HG02885 (cell line): ENCODE data around the gene CCN2.

Experiments used
- ATAC-seq: cut with Tn5 transposase; IDR thresholded peaks from one replicate; pipeline ENCODE4 v1.9.1; 2021; ENCODE audit warnings: mild to moderate bottlenecking; ENCODE audit not compliant: unreplicated experiment, poor library complexity

The CCN2 gene, protein sequence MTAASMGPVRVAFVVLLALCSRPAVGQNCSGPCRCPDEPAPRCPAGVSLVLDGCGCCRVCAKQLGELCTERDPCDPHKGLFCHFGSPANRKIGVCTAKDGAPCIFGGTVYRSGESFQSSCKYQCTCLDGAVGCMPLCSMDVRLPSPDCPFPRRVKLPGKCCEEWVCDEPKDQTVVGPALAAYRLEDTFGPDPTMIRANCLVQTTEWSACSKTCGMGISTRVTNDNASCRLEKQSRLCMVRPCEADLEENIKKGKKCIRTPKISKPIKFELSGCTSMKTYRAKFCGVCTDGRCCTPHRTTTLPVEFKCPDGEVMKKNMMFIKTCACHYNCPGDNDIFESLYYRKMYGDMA

DNA sequence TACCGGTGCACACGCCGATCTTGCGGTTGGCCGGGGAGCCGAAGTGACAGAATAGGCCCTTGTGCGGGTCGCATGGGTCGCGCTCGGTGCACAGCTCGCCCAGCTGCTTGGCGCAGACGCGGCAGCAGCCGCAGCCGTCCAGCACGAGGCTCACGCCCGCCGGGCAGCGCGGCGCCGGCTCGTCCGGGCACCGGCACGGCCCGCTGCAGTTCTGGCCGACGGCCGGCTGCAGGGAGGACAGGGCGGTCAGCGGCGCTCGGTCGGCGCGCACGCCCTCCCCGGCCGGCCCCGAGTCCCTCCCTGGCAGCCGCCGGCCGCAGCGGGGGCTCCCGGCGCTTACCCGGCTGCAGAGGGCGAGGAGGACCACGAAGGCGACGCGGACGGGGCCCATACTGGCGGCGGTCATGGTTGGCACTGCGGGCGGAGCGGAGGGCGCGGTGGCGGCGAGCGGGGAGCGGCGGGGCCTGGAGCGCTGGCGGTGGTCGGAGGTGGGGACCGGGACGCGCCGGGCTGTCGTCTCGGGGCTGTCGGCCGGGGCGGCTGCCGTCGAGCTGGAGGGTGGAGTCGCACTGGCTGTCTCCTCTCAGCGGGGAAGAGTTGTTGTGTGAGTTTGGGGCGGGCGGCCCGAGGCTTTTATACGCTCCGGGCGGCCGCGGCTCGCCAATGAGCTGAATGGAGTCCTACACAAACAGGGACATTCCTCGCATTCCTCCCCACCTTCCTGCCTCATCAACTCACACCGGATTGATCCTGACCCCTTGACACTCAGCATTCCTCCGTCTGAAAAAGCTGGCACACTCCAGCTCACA is at the start of gene CCN2:
Gene CCN2, minus strand, starts transcription at position 606 of the 809 bp plus-strand sequence. Its CDS starts 200 bp downstream, at position 406.
- ATAC-seq: no peak

DNA sequence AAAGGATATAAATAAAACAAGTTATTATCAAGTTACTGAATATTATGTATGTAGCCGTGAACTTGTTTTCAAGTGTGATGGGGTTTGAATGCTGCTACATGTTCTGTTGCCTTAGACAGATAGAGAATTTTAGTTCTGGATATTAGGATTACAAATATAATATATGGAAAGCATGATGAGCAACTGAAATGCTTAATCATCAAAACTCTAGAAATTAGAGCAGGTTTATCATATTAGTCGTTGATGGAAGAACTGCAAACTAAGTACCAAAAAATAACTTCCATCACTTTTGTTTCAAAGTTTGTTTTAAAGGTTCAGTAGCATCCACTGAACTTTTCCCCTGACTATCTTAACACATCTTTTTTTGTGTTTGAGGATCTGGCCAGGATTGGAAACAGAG is 49.1 kb upstream of the CCN2 start:
- no peak for ATAC-seq

DNA sequence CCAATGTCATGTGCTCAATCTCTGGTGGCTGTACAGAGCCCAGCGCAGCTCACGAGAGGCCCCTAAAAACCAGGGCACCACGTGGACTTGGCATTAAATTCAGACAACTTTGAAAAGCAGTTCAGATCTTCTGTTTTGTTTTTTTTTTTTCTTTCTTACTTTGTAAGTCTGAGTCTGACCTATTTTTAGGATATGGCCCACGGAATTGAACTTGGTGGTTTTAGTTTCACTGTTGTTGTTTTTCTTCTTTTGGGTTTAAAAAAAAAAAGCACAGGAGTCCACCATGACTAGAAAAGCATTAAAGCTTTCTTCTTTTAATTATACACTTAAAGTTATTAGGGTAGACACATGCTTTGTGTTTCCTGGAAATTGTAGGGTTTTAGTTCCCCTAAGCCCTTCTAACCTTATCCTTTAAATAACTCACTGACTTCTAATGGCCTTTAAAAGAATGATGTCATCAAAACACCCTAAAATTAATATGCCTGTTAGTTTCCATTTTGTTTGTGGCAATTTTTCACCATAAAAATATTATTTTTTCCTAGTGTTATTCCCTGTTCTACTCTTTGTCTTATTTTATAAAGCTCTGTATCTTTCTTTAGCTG is 48.5 kb upstream of the CCN2 start:
- no peak for ATAC-seq

DNA sequence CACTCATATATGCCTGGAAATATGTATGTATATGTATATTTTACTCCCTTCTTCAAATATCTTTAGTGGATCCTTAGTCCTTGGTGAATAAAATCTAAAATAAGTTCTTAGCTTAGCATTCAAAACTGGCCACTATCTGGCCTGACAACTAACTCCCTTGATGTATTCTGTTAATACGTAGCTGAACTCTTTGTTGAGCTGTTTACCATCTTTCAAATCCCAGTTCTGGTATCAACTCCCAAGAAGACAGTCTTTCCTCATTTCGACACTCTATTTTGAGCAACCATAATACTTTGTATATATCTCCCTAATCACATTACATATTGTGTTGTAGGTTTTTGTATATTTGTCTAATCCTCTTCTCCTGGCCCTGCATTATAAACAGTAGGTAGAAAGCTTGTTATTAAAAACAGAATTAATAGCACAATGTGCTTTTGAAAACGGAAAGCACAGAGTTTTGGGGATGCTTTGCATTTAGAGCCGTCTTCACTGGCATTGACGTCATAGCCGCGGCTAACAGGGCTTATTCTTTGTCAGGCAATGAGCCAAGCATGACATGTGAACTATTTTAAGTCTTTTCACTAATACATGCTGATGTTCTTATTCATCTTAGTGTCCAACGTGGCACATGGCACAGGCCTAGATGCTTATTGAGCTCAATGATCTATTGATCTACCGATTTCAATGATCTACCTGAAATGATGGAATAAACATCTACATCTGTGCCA is 47.2 kb upstream of the CCN2 start:
- no peak for ATAC-seq

DNA sequence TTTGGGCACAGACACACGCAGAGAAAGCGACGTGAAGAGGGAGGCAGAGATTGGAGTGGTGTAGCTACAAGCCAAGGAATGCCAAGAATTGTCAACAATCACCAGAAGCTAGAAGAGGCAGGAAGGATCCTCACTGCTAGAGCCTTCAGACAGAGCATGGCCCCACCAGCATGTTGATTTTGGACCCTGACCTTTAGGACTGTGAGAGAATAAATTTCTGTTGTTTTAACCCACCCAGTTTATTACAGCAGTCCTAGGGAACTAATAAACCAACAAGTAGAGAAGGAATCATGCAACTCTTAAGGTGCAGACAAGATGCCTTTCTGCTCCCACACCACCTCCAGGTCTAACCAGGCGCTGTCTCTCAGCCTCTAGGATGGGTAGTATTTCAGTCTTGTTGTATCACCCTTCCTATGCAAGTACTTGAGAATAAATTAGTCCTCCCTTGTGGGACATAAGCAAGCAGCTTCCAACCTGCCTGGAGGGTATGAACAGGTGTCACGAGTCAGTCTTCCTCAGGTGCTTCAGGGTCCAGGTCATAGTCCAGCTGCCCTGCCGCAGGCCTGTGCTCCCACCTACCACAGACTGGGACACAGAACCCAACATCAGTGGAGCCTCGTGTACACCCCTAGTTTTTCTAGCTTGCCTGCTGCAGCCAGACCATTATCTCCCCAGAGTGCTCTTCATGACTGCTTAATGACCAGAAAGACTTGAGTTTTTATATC is 46.4 kb upstream of the CCN2 start:
- ATAC-seq: no peak

DNA sequence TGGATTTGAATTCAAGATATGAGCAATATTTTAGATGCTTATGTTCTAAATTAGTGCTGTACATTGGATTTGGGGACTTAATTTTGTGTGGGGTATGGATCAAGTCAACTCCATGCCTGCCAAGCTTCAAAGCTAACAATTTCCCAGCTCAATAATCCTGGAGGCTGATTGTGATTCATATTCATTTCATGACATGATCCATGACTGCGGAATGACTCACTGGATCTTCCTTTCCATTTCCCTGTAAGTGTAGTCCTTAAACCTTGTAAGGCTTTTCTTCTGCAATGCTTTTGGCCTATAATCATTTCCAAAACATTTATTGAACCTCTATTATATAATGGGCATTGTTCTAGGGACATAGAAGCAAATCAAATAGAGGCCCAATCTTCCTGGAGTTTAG is 44.7 kb upstream of the CCN2 start:
- no peak for ATAC-seq

DNA sequence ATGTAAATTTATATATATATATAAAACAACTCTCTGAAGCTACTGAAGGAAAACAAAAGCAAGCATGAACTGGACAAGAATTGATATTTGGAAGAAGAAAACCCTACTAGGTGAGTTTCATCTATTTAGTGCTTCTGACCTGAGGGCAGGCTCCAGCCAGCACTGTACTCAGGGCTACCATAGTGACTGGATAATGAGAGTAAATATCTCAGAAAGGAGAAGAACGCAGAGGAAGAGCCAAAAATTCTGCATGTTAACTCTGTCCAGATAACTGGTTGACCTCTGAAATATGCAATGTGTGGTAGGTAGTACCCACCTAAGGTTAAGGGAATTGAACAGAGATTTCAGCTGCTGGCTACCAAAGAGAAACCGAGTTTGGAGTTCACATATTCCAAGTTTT is 41.4 kb upstream of the CCN2 start:
- no peak for ATAC-seq

DNA sequence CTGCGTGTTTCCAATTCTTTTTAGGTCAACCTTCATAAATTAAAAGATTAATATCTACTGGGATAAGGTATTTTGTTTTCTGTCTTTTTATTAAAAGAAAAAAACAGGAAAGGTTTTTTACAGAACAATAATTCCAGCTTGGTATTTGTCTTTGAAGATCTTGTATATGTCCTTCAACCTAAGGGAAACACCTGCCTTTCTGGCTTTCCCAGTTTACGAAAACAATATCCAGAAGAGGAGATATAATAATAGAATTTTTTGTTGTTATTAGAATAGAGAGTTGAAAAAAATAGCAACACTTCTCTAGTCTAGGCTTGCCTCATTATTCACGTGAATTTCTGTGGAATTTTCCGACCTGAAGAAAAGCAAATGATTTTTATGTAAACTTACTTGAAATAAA is 37.9 kb upstream of the CCN2 start:
- no peak for ATAC-seq

DNA sequence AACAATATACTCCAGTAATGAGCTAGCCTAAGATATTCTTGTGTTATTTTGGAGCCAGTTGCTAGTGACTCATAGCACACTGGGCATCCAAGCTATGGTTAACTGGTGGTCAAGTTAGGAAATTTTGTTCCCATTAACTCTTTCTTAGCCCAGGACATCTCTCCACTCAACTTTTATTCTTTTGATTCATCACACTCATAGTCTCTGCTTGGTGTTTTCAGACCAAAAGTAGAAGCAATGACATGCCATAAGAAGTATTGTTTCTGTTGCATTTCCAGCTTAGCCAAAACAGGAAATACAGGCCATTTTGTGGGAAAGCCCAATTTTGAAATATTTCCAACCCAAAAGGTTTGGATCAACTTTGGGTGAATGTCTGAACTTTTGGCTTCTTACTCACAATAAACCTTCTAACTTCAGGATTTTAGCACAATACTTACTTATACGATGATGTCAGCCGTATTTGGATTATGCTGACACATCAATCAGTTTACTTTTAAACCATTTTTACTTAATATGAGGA is 31.6 kb upstream of the CCN2 start:
- ATAC-seq: no peak

DNA sequence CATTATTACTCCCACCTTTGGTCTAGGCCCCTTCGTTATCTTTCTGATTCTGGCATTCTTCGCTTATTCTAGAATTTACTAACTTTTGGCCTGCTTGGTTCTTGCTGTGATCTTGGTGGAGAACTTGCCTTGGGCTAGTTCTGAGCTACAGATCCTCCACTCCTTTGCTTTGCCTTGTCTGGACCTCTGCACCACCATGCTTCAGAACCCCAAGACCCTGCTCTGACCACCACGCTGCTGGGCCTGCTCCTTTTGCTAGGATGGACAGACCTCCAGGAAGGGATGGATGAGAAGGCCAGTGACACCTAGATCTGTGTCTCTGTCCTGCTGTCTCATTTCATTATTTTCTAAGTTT is 30.4 kb upstream of the CCN2 start:
- ATAC-seq: no peak

DNA sequence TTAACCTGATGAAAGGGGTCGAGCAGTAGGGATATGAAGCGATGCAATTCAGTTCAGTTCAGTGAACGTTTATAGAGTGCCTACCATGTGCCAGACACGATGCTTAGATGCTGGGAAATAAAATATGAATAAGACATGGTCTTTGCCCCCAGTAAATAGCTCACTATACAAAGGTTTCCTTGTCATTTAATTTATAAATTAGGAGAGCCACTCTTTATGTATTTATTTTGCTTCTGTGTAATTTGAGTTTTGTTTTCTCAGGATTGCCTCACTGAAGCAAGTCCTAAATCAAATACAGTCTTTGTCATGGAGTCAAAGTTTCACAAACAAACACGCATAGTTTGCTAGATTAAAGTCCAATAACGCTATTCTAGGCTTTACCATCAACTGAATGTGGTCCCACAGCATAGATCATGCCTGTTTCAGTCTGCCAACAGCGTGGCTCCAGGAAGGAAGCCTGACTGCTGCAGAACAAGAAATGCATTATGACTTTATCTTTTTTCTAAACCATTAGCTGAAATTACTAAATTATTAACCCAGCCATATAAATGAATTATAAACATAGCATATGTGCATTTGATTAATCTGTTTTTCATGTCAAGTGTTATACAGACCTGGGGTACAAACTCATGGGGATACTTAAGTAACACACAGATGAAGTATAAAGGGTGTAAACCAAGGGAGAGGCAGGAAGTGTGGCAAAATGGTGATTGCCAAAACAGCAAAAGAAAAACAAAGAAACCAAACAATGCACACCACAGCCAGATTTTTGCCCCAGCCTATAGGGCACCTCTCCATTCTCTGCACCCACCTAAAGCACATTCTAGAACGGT is 29.8 kb upstream of the CCN2 start:
- no peak for ATAC-seq

DNA sequence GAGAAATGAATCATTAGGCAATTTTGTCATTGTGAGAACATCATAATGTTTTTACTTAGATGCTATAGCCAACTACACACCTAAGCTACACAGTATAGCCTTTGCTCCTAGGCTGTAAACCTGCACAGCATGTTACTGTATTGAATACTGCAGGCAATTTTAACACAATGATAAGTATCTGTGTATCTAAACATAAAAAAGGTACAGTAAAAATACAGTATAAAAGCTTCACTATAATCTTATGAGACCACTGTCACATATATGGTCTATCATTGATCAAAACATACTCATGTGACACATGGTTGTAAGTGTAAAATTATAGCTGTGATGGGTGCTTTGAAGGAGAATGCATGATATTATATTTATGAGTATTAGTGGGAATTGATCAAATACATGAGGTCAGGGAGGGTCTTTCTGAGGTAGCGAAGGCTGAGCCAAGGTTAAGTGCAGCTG is 29.2 kb upstream of the CCN2 start:
- no peak for ATAC-seq

DNA sequence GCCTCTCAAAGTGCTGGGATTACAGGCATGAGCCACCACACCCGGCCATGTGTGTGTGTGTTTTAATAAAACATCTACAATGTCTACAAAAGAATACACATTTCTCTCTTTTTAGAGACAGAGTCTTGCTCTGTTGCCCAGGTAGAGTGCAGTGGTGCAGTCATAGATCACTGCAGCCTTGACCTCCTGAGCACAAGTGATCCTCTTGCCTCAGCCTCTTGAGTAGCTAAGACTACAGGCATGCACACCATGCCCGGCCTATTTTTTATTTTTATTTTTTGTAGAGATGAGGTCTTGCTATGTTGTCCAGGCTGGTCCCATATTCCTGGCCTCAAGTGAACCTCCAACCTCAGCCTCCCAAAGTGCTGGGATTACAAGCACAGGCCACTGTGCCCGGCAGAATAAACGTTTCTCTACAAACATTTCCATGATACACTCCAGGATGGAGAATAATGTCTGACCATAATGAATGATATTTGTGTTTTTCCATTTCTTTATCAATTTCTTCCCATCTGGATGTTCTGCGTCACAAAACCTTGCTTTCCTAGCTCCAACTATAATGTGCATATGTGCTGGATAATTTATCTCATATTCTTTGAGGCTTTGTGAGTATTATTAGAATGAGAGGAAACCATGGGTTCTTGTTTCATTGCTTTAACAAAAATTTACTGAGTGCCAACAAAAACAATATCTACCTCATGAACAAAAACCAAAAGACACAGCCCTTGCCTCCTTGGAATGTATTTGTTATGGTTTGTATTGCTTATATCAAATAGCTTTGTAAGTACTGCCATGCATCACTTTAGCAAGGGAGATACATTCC is 28.6 kb upstream of the CCN2 start:
- ATAC-seq: no peak

DNA sequence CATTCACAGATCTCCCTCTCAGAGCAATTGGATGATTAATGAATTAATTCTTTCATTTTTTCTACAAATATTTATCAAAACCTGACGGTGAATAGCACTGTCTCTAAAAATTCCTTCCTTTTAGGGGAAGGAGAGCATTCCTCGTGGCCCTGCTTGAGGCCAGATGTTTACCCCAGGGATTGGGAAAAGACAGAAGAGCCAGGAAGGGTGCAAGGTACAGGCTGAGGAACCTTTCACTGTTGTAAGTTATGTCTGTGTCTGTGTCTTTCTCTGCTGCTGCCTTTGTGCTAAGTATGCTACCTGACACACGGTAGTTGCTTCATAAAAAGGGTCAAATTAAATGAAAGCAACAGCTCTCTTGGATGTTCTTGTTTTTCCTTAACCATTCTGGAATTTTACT is 27.4 kb upstream of the CCN2 start:
- no peak for ATAC-seq

DNA sequence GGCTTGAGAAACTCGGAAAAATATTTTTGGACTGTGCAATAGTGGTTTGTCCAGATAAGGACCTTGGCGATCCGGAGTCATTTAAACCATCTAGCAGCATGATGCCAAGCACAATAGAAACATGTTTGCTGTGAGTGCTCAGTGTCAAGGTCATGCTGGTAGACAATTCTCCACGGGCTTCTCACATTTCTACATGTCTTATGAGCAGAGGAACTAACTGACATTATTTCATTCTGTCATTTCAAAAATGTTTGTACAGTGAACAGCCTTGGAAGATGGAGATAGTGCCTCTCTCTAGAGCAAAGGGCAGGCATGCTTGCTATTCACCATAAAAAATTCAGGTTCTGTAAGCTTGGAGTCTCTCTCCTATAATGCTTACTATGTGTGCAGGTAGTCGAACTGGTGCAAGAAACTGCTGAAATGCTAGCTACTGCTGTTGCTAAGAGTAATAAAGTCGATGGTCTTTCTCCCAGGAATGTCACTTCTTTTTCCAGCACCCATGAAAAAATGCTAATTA is 25.4 kb upstream of the CCN2 start:
- ATAC-seq: no peak

DNA sequence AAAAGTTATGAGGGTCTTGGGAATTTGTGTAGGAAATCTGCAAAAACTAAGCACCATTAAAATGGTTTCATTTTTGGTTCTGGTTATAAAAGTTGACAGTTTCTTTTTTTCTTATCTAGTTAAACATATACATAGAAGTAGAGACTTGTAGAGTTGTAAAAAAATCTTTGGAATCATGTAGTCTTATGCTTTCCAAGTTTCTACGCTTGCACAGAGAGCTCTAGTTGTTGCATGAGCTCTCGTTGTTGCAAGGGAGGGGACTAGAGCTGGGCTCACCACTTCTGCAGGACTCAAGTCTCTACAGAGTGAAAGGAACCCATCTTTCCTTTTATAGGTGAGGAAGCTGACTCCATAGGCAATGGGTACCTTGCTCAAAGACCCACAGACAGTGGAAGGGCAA is 21.6 kb upstream of the CCN2 start:
- no peak for ATAC-seq

DNA sequence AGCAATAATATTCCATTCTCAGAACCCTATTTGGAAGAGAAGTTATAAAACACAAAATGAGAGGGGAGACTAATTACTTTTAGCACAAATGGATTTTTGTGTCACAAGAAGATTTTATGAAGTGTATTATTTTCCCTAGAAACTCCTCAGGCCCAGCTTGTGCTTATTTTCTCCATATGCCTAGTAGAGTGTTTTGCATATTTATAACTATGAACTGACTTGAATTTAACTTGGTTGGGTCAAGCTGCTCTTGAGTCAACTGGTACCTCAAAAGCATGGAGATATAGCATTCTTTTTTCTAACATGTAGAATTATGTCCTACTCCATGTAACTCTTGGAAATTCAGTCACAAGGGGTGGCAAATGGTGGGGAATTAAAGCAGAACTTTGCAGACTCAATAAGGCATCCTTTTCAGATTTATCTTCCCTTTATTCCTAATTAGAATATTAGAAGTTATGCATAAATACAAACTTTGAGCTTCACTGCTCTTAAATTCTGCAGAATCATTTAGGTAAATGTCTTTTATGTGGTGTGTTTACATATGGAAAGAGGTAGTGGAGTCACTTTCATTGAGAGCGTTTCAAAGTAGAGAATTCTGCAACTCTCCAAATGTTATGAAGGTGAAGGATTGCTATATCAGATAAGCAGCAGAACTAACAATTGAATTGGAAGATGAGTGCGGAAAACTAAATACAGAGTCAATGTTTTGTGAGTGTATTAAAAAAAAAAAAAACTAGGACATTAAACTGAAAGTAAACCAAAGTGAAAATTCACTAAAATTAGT is 19.1 kb upstream of the CCN2 start:
- no peak for ATAC-seq
